IPS-15b (cell line): ENCODE results near the gene RIPOR3.

ENCODE experiments used
- H3K27me3 ChIP-seq: one replicate; pipeline ENCODE4 v1.6.1; 2013; ENCODE audit warnings: low read length; ENCODE audit not compliant: control insufficient read depth, insufficient read depth
- H3K36me3 ChIP-seq: one replicate; pipeline ENCODE4 v1.6.1; 2013; ENCODE audit warnings: low read length; ENCODE audit not compliant: control insufficient read depth, insufficient read depth
- H3K4me1 ChIP-seq: one replicate; pipeline ENCODE4 v1.6.1; 2013; ENCODE audit warnings: mild to moderate bottlenecking, low read length; ENCODE audit not compliant: control insufficient read depth, insufficient read depth
- H3K4me3 ChIP-seq: one replicate; pipeline ENCODE4 v1.5.1; 2013; ENCODE audit warnings: low read depth, low read length
- H3K9ac ChIP-seq: one replicate; pipeline ENCODE4 v1.6.1; 2013; ENCODE audit warnings: low read depth, mild to moderate bottlenecking, low read length
- H3K9me3 ChIP-seq: one replicate; pipeline ENCODE4 v1.6.1; 2013; ENCODE audit warnings: mild to moderate bottlenecking, low read length; ENCODE audit not compliant: control insufficient read depth, insufficient read depth

Gene RIPOR3

GRCh38 chr20:50659975-50660670 lies 31.2 kb downstream of the RIPOR3 start:
- no peaks in the 10 kb centered on the region for H3K4me1 ChIP-seq
- no peaks in the 10 kb centered on the region for H3K27me3 ChIP-seq
- no peak overlapping the region for H3K9ac ChIP-seq
- H3K9me3 ChIP-seq, result no peaks in the 10 kb centered on the region
- H3K36me3 ChIP-seq, result no peaks in the 10 kb centered on the region
- H3K4me3 ChIP-seq, result no peak overlapping the region

GRCh38 chr20:50658804-50659380 lies 32.5 kb downstream of the RIPOR3 start:
- Histone ChIP-seq H3K9me3 (no peaks in the 10 kb centered on the region), H3K36me3 (no peaks in the 10 kb centered on the region), H3K9ac (no peak overlapping the region), H3K4me1 (no peaks in the 10 kb centered on the region), H3K4me3 (no peak overlapping the region), H3K27me3 (no peaks in the 10 kb centered on the region)

GRCh38 chr20:50655311-50655880 lies 35.9 kb downstream of the RIPOR3 start:
- Histone ChIP-seq H3K4me3 (no peak overlapping the region), H3K36me3 (no peaks in the 10 kb centered on the region), H3K4me1 (no peaks in the 10 kb centered on the region), H3K27me3 (no peaks in the 10 kb centered on the region), H3K9ac (no peak overlapping the region), H3K9me3 (no peaks in the 10 kb centered on the region)

GRCh38 chr20:50654904-50655303 lies 36.4 kb downstream of the RIPOR3 start:
- Histone ChIP-seq H3K27me3 (no peaks in the 10 kb centered on the region), H3K9me3 (no peaks in the 10 kb centered on the region), H3K9ac (no peak overlapping the region), H3K4me3 (no peak overlapping the region), H3K4me1 (no peaks in the 10 kb centered on the region), H3K36me3 (no peaks in the 10 kb centered on the region)

GRCh38 chr20:50652702-50653294 lies 38.5 kb downstream of the RIPOR3 start:
- Histone ChIP-seq H3K9ac (no peak overlapping the region), H3K9me3 (no peaks in the 10 kb centered on the region), H3K4me1 (no peaks in the 10 kb centered on the region), H3K27me3 (no peaks in the 10 kb centered on the region), H3K36me3 (no peaks in the 10 kb centered on the region), H3K4me3 (no peak overlapping the region)

GRCh38 chr20:50651676-50652075 lies 39.7 kb downstream of the RIPOR3 start:
- Histone ChIP-seq H3K9me3 (peaks cover 2% of the 10 kb centered on the region), H3K9ac (no peak overlapping the region), H3K4me1 (no peaks in the 10 kb centered on the region), H3K36me3 (no peaks in the 10 kb centered on the region), H3K4me3 (no peak overlapping the region), H3K27me3 (no peaks in the 10 kb centered on the region)

- H3K4me1 ChIP-seq, result peaks cover 3% of the 10 kb centered on the region
- no peak overlapping the region for H3K9ac ChIP-seq
Measured at GRCh38 chr20:50649590-50649989, 41.8 kb downstream of the RIPOR3 start.

GRCh38 chr20:50648651-50649050 lies 42.7 kb downstream of the RIPOR3 start:
- Histone ChIP-seq H3K4me1 (peaks cover 3% of the 10 kb centered on the region), H3K9me3 (peaks cover 5% of the 10 kb centered on the region), H3K9ac (no peak overlapping the region), H3K36me3 (no peaks in the 10 kb centered on the region), H3K27me3 (no peaks in the 10 kb centered on the region), H3K4me3 (no peak overlapping the region)

More at GRCh38 chr20:50649590-50649989, 41.8 kb downstream of the RIPOR3 start:
- Histone ChIP-seq H3K27me3 (no peaks in the 10 kb centered on the region), H3K4me3 (no peak overlapping the region), H3K36me3 (no peaks in the 10 kb centered on the region), H3K9me3 (peaks cover 5% of the 10 kb centered on the region)

GRCh38 chr20:50646483-50646996 lies 44.8 kb downstream of the RIPOR3 start:
- Histone ChIP-seq H3K36me3 (no peaks in the 10 kb centered on the region), H3K4me1 (peaks cover 8% of the 10 kb centered on the region), H3K4me3 (no peak overlapping the region), H3K27me3 (no peaks in the 10 kb centered on the region), H3K9me3 (peaks cover 5% of the 10 kb centered on the region), H3K9ac (no peak overlapping the region)

- no peaks in the 10 kb centered on the region for H3K27me3 ChIP-seq
- no peak overlapping the region for H3K4me3 ChIP-seq
- H3K9ac ChIP-seq, result no peak overlapping the region
- H3K4me1 ChIP-seq, result peaks cover 9% of the 10 kb centered on the region
- no peaks in the 10 kb centered on the region for H3K36me3 ChIP-seq
- peaks cover 5% of the 10 kb centered on the region for H3K9me3 ChIP-seq
Measured at GRCh38 chr20:50645253-50646068, 45.9 kb downstream of the RIPOR3 start.

- H3K27me3 ChIP-seq, result no peaks in the 10 kb centered on the region
- H3K9ac ChIP-seq, result peak overlapping the region; percentile 24
- peaks cover 5% of the 10 kb centered on the region for H3K9me3 ChIP-seq
- no peaks in the 10 kb centered on the region for H3K36me3 ChIP-seq
- peaks cover 12% of the 10 kb centered on the region for H3K4me1 ChIP-seq
- peak overlapping the region; percentile 30 for H3K4me3 ChIP-seq
Measured at GRCh38 chr20:50642288-50642803, 49.0 kb downstream of the RIPOR3 start.
